Renal pelvis (tissue), 4 donors: ENCODE data around the gene BLM. TPM values are rescaled to one million over a fixed set of nuclear protein-coding genes. Genes with fewer than 3 reads are reported as not detected.
"Not testable (repeated sequence)": the region's sequence is repeated elsewhere in the genome, so short reads cannot be mapped to it uniquely, and the experiment has no call there.

Experiments used
- DNase-seq: peaks from one replicate; pipeline ENCODE4 v3.0.0-alpha.2; 2013
- polyA plus RNA-seq, 3 donors: library from polyadenylated mRNA; unstranded; fragments of 120-200 nt; gene quantifications; one replicate each; pipeline ENCODE4 v1.2.1, GENCODE V29; 2013; ENCODE audit not compliant: insufficient read length in 3 of 3

The BLM gene
- polyA plus RNA-seq, 3 donors: 11.2 to 13.6 (median 13.5) TPM

- DNase-seq: no peak
Measured at GRCh38 chr15:90845201-90845949, 128.2 kb downstream of the BLM start.

DNA sequence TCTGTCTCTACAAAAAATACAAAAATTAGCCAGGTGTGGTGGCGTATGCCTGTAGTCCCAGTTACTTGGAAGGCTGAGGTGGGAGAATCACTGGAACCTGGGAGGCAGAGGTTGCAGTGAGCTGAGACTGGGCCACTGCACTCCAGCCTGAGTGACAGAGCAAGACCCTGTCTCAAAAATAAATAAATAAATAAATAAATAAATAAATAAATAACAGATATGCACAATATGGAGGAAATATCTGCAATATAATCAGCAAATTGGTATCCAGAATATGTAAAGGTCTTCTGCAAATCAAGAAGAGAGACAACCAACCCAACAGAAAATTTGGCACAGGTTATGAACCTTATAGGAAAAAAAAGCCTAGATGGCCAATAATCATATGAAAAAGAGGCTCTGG is 132.3 kb downstream of the BLM start:
- not testable (repeated sequence) for DNase-seq

DNA sequence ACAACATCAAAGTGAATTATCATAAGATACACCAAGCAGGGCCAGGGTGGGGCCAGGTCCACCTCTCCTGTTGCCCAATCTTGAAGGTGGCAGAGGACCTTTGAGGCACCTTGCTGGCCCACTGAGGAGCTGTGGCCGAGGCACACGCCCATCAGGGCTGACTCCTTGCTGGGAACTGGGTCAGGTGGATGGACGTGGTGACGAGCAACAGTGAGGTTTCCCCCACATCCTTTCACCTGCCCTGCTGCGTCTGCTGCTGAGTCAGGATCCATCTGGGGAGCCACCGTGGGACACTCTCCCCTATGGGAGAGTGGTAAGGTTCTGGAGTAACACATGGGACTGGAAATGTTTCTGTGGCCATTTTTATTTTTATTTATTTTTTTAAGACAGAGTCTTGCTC is 134.0 kb downstream of the BLM start:
- no peak for DNase-seq

- no peak for DNase-seq
Measured at GRCh38 chr15:90851940-90852339, 134.8 kb downstream of the BLM start.

DNA sequence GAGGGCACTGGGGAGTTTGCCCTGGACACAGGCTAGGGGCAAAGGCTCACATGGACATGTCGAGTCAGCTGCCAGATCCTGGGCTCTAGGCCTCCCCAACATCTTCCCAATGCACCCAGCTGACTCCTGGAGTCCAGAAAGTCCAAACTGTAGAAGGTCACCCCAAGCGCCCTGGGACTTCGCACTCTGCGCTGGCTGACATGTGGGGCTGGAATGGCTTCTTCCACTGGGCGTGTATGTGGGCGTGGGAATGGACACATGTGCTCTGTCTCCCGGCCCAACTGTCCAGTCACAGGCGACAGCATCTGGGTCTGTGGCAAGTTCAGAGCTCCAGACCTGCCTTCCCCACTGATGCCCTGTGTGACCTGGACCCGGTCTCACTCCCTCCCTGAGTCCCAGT is 138.0 kb downstream of the BLM start:
- no peak for DNase-seq

DNA sequence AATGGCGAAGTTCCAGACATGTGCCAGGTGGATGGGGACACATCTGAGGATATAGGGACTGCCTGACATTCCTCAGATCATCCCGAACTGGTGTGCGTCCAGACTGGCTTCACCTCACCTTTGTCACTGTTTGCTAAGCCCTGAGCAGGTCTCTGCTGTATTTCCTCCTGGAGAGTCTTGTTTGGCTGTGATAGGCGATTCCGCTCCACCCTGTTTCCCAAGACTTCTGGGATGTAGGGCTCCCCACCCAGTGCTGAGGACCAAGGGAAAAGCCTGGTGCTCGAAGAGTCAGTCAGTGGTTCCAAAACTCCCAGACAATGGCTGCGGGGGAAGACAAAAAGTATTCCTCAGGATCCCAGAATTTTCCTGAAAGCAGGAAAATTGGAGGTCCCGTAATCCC is 140.2 kb downstream of the BLM start:
- DNase-seq: no peak

- DNase-seq: no peak
Measured at GRCh38 chr15:90857883-90858443, 140.8 kb downstream of the BLM start.

DNA sequence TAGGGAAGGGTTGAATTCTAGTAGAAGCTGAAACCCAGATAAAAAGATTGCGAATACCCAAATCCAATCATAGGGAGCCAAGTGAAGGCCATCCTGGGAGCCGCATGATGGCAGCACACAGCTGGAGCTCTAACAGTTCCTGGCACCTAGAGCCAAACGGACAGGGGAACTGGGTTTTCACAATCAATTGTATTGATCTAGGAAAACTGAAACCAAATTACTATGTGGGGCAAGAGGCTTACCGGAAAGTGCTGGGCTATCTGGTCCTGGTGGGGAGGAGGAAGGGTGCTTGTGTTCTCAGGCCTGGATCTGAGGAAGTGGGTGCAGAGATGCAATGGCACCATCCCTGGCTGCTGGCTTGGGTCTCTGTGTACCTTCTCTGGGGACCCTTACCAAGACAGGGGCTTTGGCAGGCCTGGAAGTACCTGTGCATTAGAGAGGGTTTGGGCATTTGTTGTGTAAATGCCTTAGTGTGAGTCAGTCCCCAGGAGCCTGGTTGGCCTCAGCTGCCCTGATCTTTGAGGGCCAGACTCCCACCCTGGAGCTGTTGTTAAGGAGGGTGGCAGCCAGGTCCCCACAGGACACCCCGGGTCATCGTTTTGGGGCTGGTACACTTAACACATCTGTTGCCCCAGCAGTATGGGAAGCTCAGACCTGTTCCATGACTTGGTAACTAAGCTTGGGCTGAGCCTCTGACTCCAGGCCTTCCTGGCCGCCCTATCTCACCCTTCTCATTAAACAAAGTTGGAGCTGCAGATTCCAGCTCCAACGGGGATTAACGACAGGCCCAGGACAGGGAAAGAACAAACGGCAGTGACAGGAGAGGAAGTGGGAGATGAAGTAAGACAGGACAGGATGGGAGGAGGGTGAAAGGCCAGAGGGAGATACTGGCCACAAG is 142.3 kb downstream of the BLM start:
- DNase-seq: no peak

GRCh38 chr15:90860450-90860849 is 143.3 kb downstream of the BLM start:
- DNase-seq: no peak

DNA sequence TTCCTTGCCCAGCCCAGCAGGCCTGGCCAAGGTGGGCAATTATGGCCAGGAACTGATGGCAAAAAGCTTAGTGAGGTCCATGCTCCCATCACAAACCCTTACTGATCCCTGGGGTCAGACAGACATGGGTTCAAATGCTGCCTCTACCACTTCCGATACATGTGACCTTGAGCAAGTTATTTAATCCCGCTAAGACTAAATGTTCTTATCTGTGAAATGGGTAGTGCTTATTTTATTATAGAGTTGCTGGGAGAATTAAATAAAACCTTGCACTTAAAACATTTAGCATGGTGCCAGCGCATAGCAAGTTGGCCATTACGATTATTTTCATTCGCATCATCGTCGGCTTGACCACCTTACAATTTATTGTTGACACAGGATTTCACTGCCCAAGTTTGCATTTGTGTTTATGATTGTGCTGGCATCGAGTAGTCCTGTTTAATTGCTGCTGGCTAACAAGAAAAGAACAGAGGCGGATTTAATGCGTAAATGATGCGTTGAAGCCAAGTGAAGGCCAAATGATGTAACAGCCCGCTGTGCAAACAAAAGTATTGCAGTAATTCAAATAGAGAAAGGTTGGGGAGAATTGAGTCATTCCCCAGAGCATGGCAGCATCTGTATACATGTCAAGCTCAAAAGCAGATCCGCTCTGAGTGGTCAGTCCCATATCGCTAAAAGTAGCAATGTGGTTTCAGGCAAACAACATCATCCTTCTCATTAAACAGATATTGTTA is 144.0 kb downstream of the BLM start:
- DNase-seq: no peak

GRCh38 chr15:90862487-90862886 is 145.3 kb downstream of the BLM start:
- no peak for DNase-seq

GRCh38 chr15:90862964-90863778 is 146.0 kb downstream of the BLM start:
- DNase-seq: no peak

GRCh38 chr15:90863987-90864386 is 146.8 kb downstream of the BLM start:
- DNase-seq: no peak

DNA sequence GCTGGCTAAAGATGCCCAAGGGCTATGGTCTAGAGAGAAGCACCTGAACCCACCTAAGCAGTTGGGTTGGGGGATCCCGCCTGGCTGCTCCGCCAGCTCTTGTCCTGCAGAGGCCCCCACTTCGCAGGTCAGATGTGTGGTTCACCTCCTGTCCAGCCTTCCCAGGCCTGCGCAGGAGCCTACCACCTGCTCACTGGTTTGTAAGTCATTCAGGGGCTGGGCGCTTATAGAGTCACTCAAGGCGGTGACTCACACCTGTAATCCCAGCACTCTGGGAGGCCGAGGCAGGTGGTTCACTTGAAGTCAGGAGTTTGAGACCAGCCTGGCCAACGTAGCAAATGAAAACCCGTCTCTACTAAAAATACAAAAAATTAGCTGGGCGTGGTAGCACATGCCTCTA is 147.4 kb downstream of the BLM start:
- no peak for DNase-seq

DNA sequence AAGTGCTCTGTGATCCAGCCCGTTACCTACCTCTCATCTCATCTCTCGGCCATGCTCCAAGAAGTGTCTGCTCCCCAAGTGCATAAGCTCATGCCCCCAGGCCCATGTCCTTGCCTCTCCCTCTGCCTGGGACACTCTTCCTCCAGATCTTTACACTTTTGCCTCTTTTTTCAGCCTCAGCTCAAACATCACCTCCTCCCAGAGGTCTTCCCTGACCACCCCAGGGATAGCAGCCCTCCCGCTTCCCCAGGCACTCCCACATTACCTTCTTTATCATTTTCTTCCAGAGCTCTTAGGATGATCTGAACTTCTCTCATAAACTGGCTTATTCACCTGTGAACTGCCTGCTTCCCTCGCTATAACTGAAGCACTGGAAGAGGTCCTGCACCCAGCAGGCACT is 148.6 kb downstream of the BLM start:
- DNase-seq: no peak

Other genes starting within 250 kb of the BLM start
- 10 to 100 TPM; 27.6 to 38.3 (median 29.9) TPM for gene CRTC3, start 187.4 kb upstream of the BLM start, polyA plus RNA-seq
- gene FURIN, start 151.2 kb downstream of the BLM start, polyA plus RNA-seq: 10 to 100 TPM; 43.6 to 54.6 (median 50.6) TPM
- 10 to 100 TPM; 17.2 to 18.6 (median 17.3) TPM for gene FES, start 167.2 kb downstream of the BLM start, polyA plus RNA-seq
- gene MAN2A2, start 186.0 kb downstream of the BLM start, polyA plus RNA-seq: 10 to 100 TPM; 46.5 to 66.1 (median 60.6) TPM
- 10 to 100 TPM; 19.2 to 20.1 (median 19.9) TPM for gene HDDC3, start 215.2 kb downstream of the BLM start, polyA plus RNA-seq
- gene UNC45A, start 217.9 kb downstream of the BLM start, polyA plus RNA-seq: 10 to 100 TPM; 71.9 to 76.7 (median 73.3) TPM
- gene RCCD1, start 237.5 kb downstream of the BLM start, polyA plus RNA-seq: 10 to 100 TPM; 16.6 to 19.7 (median 19.4) TPM